Measurements from ENCODE around the gene NTPCR. TPM values are rescaled to one million over a fixed set of nuclear protein-coding genes. Genes with fewer than 3 reads are reported as not detected.
"Not testable (repeated sequence)": the region's sequence is repeated elsewhere in the genome, so short reads cannot be mapped to it uniquely, and the experiment has no call there.

NTPCR gene
- 11.8 TPM for total RNA-seq

- DNase-seq (ENCODE audit: low read depth in 2 of 3, low spot score in 2 of 3), result peak; percentile 89 to 94 (median 94)
These were observed at the start of gene NTPCR for GRCh38 chr1:232950197-232951176. TSS of gene NTPCR (plus strand) at chr1:232950611. CDS start at chr1:232950711, 100 bp downstream.

- no peak for DNase-seq (ENCODE audit: low read depth in 2 of 3, low spot score in 2 of 3)
These were observed 49.6 kb upstream of the NTPCR start for GRCh38 chr1:232900818-232901217.

- no peak for DNase-seq (ENCODE audit: low read depth in 2 of 3, low spot score in 2 of 3)
These were observed 49.2 kb upstream of the NTPCR start for GRCh38 chr1:232901255-232901654.

- no peak for DNase-seq (ENCODE audit: low read depth in 2 of 3, low spot score in 2 of 3)
These were observed 47.5 kb upstream of the NTPCR start for GRCh38 chr1:232902774-232903350.

GRCh38 chr1:232904131-232904530 is 46.3 kb upstream of the NTPCR start:
- DNase-seq (ENCODE audit: low read depth in 2 of 3, low spot score in 2 of 3), result no peak

- DNase-seq (ENCODE audit: low read depth in 2 of 3, low spot score in 2 of 3), result peak in 2 of 3 donors; percentile 37 to 60
These were observed 45.8 kb upstream of the NTPCR start for GRCh38 chr1:232904566-232904965.

GRCh38 chr1:232905331-232906034 is 44.9 kb upstream of the NTPCR start:
- peak in 2 of 3 donors; percentile 29 to 59 for DNase-seq (ENCODE audit: low read depth in 2 of 3, low spot score in 2 of 3)

GRCh38 chr1:232906441-232906840 is 44.0 kb upstream of the NTPCR start:
- DNase-seq (ENCODE audit: low read depth in 2 of 3, low spot score in 2 of 3), result no peak

- no peak for DNase-seq (ENCODE audit: low read depth in 2 of 3, low spot score in 2 of 3)
These were observed 41.6 kb upstream of the NTPCR start for GRCh38 chr1:232908831-232909230.

- DNase-seq (ENCODE audit: low read depth in 2 of 3, low spot score in 2 of 3), result peak in 1 of 3 donors; percentile 43
These were observed 40.7 kb upstream of the NTPCR start for GRCh38 chr1:232909752-232910151.

- DNase-seq (ENCODE audit: low read depth in 2 of 3, low spot score in 2 of 3), result no peak
These were observed 39.3 kb upstream of the NTPCR start for GRCh38 chr1:232911027-232911599.

GRCh38 chr1:232912845-232913580 is 37.4 kb upstream of the NTPCR start:
- no peak for DNase-seq (ENCODE audit: low read depth in 2 of 3, low spot score in 2 of 3)

- DNase-seq (ENCODE audit: low read depth in 2 of 3, low spot score in 2 of 3), result not testable (repeated sequence)
These were observed 36.1 kb upstream of the NTPCR start for GRCh38 chr1:232914271-232914670.

- no peak for DNase-seq (ENCODE audit: low read depth in 2 of 3, low spot score in 2 of 3)
These were observed 35.2 kb upstream of the NTPCR start for GRCh38 chr1:232915212-232915611.

GRCh38 chr1:232917053-232917452 is 33.4 kb upstream of the NTPCR start:
- no peak for DNase-seq (ENCODE audit: low read depth in 2 of 3, low spot score in 2 of 3)

- no peak for DNase-seq (ENCODE audit: low read depth in 2 of 3, low spot score in 2 of 3)
These were observed 29.0 kb upstream of the NTPCR start for GRCh38 chr1:232921381-232921780.

- DNase-seq (ENCODE audit: low read depth in 2 of 3, low spot score in 2 of 3), result peak in 1 of 3 donors; percentile 7
These were observed 27.9 kb upstream of the NTPCR start for GRCh38 chr1:232922485-232922884.

- DNase-seq (ENCODE audit: low read depth in 2 of 3, low spot score in 2 of 3), result peak in 1 of 3 donors; percentile 34
These were observed 26.5 kb upstream of the NTPCR start for GRCh38 chr1:232923739-232924386.

- no peak for DNase-seq (ENCODE audit: low read depth in 2 of 3, low spot score in 2 of 3)
These were observed 25.5 kb upstream of the NTPCR start for GRCh38 chr1:232924874-232925273.

Data from hematopoietic multipotent progenitor cell (in vitro differentiated cells).